Activated CD4-positive, alpha-beta T cell treated with anti-CD3 and anti-CD28 coated beads for 24 hours (primary cell): ENCODE data around the gene GFY.
A peak's percentile ranks its signal among the peaks of the same experiment; 100 is the strongest.

Source experiments
- DNase-seq, 2 donors: peaks; one replicate each; pipeline ENCODE4 v3.0.0-alpha.2; 2020; ENCODE audit warnings: low read depth in 2 of 2

GFY gene

GRCh38 chr19:49408816-49409440 lies 16.3 kb upstream of the GFY start:
- DNase-seq, result no peak

GRCh38 chr19:49409441-49410029 lies 15.7 kb upstream of the GFY start:
- DNase-seq, result no peak

- no peak for DNase-seq
Observed at GRCh38 chr19:49411681-49412326, 13.4 kb upstream of the GFY start.

- no peak for DNase-seq
Observed at GRCh38 chr19:49413348-49413747, 11.8 kb upstream of the GFY start.

GRCh38 chr19:49414256-49414655 lies 10.9 kb upstream of the GFY start:
- no peak for DNase-seq

GRCh38 chr19:49415102-49415809 lies 9.9 kb upstream of the GFY start:
- DNase-seq, result no peak

- DNase-seq, result no peak
Observed at GRCh38 chr19:49415810-49416200, 9.4 kb upstream of the GFY start.

GRCh38 chr19:49417088-49417487 lies 8.1 kb upstream of the GFY start:
- DNase-seq, result no peak

GRCh38 chr19:49418511-49418910 lies 6.7 kb upstream of the GFY start:
- no peak for DNase-seq

GRCh38 chr19:49419173-49419572 lies 6.0 kb upstream of the GFY start:
- DNase-seq, result no peak

GRCh38 chr19:49420227-49420626 lies 5.0 kb upstream of the GFY start:
- no peak for DNase-seq

GRCh38 chr19:49421039-49421877 lies 3.9 kb upstream of the GFY start:
- peak in 1 of 2 donors; percentile 38 for DNase-seq

GRCh38 chr19:49421878-49422202 lies 3.3 kb upstream of the GFY start:
- DNase-seq, result no peak

- DNase-seq, result no peak
Observed at GRCh38 chr19:49422407-49423070, 2.6 kb upstream of the GFY start.

GRCh38 chr19:49423071-49423984 lies 1.9 kb upstream of the GFY start, which contains the start of gene PTH2:
Gene PTH2, minus strand, starts transcription at chr19:49423441. Its CDS starts 102 bp downstream, at chr19:49423339.
- DNase-seq, result no peak

- DNase-seq, result no peak
Observed at GRCh38 chr19:49423985-49424303, 1.2 kb upstream of the GFY start.

- peak in 1 of 2 donors; percentile 38 for DNase-seq
Observed at GRCh38 chr19:49425922-49426592, 869 bp downstream of the GFY start.

- no peak for DNase-seq
Observed at GRCh38 chr19:49427339-49427738, 2.2 kb downstream of the GFY start.

- DNase-seq, result no peak
Observed at GRCh38 chr19:49427855-49428546, 2.8 kb downstream of the GFY start.
